H1 (cell line): ENCODE results near the gene CST7. TPM values are rescaled to one million over a fixed set of nuclear protein-coding genes. Genes with fewer than 3 reads are reported as not detected.
A peak's percentile ranks its signal among the peaks of the same experiment; 100 is the strongest.

ENCODE experiments used
- CEBPB ChIP-seq: IDR thresholded peaks from 2 replicates; pipeline ENCODE4 v1.6.1; 2012; ENCODE audit warnings: low read depth, low read length
- JUN ChIP-seq: IDR thresholded peaks from 2 replicates; pipeline ENCODE4 v1.6.1; 2011; ENCODE audit warnings: low read depth, mild to moderate bottlenecking, improper control_type of control experiment, low read length
- RAD21 ChIP-seq, 2 experiments: IDR thresholded peaks in 1 of 2; conservative IDR thresholded peaks in 1 of 2; 2 replicates each; pipeline ENCODE4 v1.6.1; 2011; ENCODE audit warnings: low read depth in 2 of 2, low read length in 2 of 2, improper control_type of control experiment in 1 of 2, inconsistent platforms in 1 of 2, mild to moderate bottlenecking in 1 of 2, moderate library complexity in 1 of 2
- SP1 ChIP-seq: IDR thresholded peaks from 2 replicates; pipeline ENCODE4 v1.6.1; 2011; ENCODE audit warnings: low read depth, low read length
- TEAD4 ChIP-seq: IDR thresholded peaks from 2 replicates; pipeline ENCODE4 v1.6.1; 2012; ENCODE audit warnings: low read depth, low read length, inconsistent platforms, mixed read lengths
- USF2 ChIP-seq: IDR thresholded peaks from 2 replicates; pipeline ENCODE4 v1.6.1; 2011; ENCODE audit warnings: low read length, improper control_type of control experiment
- polyA plus RNA-seq, 7 experiments: library from polyadenylated mRNA; depleted of rRNA in 3 of 7; stranded (reverse) in 5 of 7; unstranded in 2 of 7; fragments of >200 nt in 5 of 7; fragments of 200-250 nt in 2 of 7; gene quantifications; 1 replicate in 5 of 7; 2 replicates in 1 of 7; 4 replicates in 1 of 7; pipeline versions ENCODE4 v1.2.1 to v1.2.3, GENCODE V29; 2011 to 2013; ENCODE audit warnings: missing spikeins in 2 of 7, mixed read lengths in 2 of 7
- total RNA-seq: library from RNA; stranded (reverse); fragmentation: NEBNext Ultra II Directional; extraction: Animal tissue kit (Norgen Biotek cat#: 25700); gene quantifications from 2 replicates; pipeline ENCODE4 v1.2.1, GENCODE V29; 2021
- TF ChIP-seq, protein P1 (sequence below), 3 experiments: IDR thresholded peaks; 1 replicate in 2 of 3; 2 replicates in 1 of 3; pipeline versions ENCODE4 v1.5.1 to v1.6.1; 2011; ENCODE audit warnings: low read length in 3 of 3, mild to moderate bottlenecking in 3 of 3, inconsistent platforms in 2 of 3, low read depth in 1 of 3, moderate library complexity in 1 of 3; ENCODE audit not compliant: insufficient read depth in 1 of 3; ENCODE audit errors: control extremely low read depth in 1 of 3

Gene CST7
- total and polyA plus RNA-seq, 2 of the 8 experiments (the other 6 are each of a cell fraction or from before 2014, with no cell fraction given) = not detected

DNA sequence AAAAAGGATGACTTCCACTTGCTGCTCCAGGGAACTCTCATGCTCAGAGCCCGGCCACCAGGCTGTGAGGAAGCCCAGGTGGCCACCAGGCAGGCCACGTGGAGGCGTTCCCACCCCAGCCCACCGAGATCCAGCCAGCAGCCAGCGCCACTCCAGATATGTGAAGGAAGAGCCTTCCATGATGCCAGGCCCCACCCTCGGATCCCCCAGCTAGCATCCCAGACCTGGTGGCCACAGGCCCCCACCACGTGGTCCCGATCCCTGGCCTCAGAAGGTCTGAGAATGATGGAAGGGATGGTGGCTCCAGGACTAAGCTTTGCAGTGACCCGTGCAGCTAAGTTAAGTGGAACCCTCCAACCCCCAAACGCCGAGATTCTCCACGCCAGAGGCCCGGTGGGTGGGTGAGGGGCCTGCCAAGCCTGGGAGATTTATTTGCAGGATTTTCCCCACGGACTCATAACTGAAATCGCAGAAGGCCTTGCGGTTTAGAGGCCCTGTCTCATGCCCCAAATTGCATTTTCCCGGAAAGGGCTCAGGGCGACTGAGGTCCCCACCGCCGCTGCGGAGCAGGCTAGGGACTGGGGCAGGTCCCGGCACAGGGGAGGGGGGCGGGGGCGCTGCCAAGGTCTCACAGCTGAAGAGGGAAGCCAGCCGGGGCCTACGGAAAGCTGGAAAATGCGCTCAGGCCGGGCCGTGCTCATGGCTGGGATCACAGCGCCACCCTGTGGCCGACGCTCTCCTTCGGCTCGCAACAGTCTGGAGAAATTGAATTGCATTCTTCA is 31.1 kb upstream of the CST7 start (continued):
- TF ChIP-seq, protein P1, sequence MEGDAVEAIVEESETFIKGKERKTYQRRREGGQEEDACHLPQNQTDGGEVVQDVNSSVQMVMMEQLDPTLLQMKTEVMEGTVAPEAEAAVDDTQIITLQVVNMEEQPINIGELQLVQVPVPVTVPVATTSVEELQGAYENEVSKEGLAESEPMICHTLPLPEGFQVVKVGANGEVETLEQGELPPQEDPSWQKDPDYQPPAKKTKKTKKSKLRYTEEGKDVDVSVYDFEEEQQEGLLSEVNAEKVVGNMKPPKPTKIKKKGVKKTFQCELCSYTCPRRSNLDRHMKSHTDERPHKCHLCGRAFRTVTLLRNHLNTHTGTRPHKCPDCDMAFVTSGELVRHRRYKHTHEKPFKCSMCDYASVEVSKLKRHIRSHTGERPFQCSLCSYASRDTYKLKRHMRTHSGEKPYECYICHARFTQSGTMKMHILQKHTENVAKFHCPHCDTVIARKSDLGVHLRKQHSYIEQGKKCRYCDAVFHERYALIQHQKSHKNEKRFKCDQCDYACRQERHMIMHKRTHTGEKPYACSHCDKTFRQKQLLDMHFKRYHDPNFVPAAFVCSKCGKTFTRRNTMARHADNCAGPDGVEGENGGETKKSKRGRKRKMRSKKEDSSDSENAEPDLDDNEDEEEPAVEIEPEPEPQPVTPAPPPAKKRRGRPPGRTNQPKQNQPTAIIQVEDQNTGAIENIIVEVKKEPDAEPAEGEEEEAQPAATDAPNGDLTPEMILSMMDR (IDR thresholded peaks at IDR 0.05; ENCODE audit: control extremely low read depth in 1 of 3, insufficient read depth in 1 of 3, low read depth in 1 of 3, low read length in 3 of 3) = peak; percentile 84 to 91 (median 89)
- no peak for TF ChIP-seq JUN
- TF ChIP-seq USF2 = no peak
- TF ChIP-seq SP1 = no peak
- TF ChIP-seq TEAD4 = 0 out of 2 replicates have a peak, but pooled peaks have one; percentile 16
- peak; percentile 96 to 97 for TF ChIP-seq RAD21 (IDR thresholded peaks at IDR 0.05 in 1 of 2, conservative IDR thresholded peaks at IDR 0.05 in 1 of 2; ENCODE audit: low read depth in 2 of 2, low read length in 2 of 2)
- no peak for TF ChIP-seq CEBPB
